NCI-H82 treated with DMSO at 0.1 percent for 48 hours (cell line): ENCODE data around the gene DUSP10.

Experiments used
- DNase-seq: peaks from one replicate; lab custom pipeline; 2025; ENCODE audit not compliant: unreplicated experiment; lab: John Stamatoyannopoulos, UW

Gene DUSP10

DNA sequence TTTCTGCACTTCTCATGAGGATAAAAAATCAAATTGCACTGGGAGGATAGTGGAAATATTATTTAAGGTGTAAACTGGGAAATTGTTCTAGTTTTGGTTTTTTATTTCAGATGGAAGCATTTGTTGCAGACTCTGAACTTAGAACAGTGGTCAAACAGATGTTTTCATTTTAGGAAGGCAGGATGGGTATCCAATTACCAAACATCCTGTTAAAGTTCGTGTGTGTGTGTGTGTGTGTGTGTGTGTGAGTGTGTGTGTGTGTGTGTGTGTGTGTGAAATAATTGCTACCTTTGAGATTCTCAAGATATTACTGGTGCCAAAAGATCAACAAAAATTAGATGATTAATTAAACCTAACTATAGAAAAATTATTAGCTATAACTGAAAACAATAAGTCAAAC lies 24.3 kb upstream of the DUSP10 start:
- DNase-seq, result no peak

DNA sequence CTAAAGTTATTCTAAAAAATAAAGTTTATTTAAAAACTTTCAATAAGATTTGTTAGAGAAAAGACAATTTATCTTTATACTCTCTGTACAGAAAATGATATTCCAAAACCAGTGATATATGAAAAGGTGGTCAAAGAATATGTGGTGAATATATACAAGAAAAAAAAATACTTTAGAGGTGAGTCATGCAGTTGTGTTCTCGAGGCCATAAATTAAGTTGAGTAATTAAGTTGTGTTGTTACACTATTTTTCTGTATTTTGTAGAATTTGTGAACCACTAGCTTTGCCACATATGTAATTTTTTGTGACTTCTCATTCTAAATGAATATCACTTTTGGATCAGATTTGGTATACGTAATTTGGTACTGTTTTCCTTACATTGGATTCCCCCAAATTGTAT lies 23.6 kb upstream of the DUSP10 start:
- DNase-seq, result no peak

DNA sequence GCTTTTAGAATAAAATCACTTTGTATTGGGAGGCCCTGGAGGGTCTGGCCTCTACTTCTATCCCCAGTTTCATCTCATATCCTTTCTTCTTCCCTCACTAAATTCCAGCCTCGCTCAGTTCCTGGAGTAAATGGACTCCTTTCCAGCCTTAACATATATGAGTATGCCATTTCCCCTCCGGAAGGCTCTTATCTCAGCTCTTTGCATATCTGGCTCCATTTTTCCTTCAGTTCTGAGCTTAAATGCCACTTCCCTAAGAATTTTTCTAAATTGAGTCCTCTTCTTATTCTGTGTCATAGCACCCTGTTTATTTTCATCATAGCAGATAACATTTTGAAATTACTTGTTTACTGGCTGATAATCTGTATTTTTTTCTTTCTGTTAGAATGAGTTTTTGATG lies 20.2 kb upstream of the DUSP10 start:
- DNase-seq, result no peak

DNA sequence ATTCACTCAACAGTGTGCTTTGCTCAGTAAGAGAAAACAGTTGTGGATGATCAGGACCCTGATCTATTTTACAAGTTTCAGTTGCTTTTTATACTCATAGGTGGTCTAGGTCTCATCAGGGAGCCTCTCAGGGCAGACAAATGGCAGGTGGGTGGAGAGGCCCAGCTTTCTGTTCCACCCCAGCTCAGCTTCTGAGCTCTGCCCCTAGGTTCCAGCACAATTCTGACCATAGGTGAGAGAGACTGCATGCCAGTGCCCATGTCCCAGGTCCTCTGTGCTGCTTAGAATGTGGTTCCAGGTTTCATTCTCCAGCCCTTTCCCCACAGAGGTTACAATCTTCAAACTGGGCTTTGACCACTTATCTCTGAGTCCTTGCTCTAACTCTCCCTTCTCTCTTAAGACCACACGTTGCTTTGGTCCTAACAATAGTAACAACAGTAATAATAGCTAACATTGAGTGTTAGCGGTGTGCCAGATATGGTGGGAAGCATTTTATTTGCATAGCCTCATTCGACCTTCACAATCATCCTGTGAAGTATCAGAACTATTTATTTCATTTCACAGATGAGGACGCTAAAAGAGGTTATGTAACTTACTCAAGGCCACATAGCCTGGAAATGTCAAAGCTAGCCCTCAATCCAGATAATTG lies 19.6 kb upstream of the DUSP10 start:
- no peak for DNase-seq

DNA sequence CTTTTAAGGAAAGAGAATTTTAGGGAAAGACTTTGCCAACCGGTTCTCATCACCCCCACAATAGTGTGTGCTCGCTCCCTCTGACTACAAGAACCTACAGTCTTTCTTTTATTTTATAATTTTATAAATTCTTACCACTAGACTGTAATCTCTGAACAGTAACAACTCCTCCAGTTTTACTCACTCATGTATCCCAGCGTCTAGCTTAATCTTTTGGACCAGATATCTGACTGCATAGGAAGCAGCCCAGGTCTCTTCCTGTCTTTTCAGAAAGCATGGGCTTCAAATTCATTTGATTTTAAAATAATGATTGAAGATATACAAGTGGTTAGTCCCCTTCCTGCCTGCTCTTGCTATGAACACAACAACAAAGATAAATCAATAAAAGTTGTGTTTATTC lies 19.0 kb upstream of the DUSP10 start:
- DNase-seq, result no peak

DNA sequence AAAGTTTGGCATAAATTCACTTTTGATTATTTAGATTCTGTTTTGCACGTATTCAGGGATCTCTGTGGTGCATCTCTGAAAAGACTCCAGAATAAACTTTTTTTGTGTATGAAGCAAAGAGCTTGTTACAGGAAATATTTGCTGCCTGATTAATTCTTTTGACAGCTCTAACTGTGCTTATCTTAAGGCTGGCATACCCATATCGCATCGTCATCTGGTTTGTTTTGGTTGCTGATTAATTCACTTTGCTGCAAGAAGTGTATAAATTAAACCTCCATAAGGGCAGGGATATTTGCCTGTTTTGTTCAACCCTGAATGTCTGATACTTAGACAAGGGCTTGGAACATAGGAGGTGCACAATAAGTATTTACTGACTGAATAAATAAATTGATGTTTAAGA lies 17.5 kb upstream of the DUSP10 start:
- DNase-seq, result no peak

DNA sequence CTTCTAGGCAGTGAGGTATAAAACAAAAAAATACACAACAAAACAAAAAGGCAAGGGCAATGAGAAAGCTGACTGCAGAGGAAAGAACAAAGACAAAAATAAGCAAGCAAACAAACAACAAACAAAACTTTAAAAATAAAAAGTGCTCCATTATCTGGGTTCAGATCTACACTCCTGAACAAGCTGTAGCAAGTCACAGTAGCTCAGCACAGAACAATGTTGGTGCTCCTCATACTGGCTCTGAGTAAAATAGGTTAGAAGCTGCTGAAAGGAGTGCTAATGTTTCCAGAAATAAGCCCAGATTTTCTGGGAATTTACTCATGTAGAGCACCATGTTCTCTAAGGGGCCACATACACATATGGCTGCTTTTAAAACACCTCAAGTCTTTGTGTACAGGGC lies 16.6 kb upstream of the DUSP10 start:
- DNase-seq, result no peak

DNA sequence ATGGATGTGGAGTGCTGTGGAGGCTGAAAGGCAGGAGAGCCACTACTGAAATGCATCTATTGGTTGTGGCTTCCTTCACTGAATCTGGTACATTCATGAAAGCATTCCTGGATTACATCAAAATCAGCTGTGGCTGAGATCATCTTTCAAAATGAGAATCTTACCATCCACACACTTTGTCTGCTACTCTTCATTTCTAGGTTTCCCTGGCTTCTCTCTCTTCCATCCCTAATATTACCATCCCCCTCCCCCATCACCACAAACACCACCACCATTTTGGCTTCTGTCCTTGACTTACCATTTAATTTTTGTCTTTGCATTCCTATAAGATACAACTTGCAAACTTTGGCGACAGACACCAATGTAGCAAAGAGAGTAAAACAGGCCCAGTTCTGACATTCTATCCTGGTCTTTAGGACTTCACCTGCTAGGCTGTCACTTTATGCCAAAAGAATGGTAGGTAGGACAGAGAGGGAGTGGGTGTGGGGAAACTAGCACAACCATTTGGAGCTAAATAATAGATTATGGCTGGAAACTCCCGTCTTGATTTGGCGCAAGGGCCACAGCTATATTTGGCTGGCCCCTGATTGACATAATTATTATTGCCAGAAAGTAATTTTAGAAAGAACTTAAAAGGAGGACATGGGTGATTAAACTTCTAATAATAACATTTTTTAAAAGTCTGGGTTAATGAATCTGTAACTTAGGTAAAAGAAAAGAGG lies 15.1 kb upstream of the DUSP10 start:
- no peak for DNase-seq

DNA sequence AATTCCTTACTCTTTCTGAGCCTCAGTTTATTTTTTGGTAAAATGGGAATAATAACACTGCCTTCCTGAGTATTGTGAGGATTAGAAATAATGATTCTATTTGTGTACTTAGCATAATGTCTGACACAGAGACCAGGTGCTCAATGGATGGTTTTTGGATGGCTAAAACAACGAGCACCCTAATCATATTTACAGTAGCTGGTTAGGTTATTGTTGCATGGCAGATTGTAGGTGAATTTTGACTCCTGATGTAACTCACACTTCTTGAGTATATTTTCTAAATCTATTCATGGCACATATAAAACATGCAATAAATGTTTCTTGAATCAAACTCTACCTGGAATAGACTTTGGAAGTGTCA lies 11.9 kb upstream of the DUSP10 start:
- DNase-seq, result no peak

DNA sequence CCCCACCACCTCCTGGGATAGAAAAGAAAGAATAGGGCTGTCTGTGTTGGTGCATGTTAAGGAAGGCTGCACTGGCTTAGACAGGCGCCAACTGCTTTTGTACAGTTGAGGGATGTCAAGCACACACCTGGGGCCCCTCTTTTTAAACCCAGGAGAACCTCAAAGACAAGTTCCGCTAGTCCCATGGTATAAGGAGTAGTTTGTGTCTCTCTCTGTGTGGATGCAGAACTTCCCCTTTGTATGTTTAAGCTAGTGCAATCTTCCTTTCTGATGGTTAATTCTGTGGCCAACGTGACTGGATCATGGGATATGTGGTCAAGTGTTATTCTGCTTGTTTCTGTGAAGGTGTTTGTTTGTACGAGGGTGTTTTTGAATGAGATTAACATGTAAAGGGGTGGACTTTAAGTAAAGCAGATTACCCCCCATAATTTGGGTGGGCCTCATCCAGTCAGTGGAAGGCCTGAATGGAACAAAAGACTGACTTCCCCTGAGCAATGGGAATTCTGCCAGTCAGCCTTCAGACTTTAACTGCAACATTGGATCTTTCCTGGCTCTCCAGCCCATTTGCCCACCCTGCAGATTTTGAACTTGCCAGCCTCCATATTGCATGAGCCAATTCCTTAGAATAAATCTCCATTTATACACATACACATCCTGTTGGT lies 9.5 kb upstream of the DUSP10 start:
- DNase-seq, result no peak

DNA sequence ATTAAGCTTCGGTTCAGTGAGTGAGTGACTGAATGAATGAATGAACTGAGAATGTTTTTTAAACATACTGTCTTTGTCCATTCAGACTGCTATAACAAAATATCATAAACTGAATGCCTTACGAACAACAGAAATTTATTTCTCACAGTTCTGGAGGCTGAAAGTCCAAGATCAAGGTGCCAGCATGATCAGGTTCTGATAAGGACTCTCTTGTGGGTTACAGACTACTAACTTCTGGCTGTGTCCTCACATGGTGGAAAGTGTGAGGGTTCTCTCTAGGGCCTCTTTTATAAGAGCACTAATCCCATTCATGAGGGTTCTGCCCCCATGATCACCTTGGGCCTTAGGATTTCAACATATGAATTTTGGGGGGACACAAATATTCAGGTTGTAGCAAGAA lies 7.1 kb upstream of the DUSP10 start:
- DNase-seq, result no peak

DNA sequence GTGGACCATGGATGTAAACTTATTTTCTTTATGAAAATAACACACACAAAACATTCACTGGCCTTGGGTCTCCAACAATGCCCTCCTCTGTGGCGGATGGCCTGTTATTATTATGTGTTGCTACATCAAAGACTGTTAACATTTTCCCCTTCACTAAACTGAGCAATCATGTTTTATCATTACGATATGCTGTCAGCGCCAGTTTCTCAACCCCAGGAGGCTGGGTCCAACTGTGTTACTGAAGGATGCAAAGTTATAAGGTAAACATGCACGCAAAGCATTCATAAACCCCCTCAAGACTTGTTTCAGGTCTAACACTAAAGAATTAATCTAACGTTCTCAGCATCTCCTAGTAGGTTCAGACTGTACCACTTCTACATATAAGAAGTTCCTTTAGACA lies 6.0 kb upstream of the DUSP10 start:
- DNase-seq, result peak; percentile 79

DNA sequence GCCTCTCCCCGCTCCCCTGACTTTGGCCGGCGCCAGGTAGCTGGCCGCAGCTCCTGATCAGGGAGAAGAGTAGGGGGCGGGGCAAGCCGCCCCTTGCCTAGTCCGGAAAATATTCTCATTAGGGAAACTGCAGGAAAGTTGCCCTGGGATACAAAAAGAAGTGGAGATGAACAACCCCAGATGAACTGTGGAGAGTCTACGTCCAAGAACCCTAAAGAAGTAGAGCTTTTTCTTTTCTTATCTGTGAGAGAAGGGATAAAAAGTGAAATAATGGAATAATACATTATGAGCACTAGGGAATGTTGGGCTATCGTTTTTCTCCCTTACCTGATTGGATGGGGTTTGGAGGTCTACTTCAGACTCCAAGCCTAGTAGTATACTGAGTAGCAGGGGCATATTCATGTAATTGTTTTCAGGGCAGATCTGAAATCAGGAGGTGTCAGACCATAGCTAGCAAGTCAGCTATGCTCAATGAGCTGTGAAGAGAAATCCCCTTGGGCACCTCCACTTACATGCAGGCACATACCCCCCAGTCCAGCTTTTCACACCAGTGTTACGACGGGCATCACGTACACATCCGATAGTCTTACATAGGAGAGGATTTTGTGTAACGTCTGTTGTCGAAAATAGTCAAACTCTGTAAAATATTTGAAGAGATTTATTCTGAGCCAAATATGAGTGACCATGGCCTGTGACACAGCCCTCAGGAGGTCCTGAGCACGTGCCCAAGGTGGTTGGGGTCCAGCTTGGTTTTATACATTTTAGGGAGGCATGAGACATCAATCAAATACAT lies 1.7 kb upstream of the DUSP10 start:
- peak; percentile 51 for DNase-seq

DNA sequence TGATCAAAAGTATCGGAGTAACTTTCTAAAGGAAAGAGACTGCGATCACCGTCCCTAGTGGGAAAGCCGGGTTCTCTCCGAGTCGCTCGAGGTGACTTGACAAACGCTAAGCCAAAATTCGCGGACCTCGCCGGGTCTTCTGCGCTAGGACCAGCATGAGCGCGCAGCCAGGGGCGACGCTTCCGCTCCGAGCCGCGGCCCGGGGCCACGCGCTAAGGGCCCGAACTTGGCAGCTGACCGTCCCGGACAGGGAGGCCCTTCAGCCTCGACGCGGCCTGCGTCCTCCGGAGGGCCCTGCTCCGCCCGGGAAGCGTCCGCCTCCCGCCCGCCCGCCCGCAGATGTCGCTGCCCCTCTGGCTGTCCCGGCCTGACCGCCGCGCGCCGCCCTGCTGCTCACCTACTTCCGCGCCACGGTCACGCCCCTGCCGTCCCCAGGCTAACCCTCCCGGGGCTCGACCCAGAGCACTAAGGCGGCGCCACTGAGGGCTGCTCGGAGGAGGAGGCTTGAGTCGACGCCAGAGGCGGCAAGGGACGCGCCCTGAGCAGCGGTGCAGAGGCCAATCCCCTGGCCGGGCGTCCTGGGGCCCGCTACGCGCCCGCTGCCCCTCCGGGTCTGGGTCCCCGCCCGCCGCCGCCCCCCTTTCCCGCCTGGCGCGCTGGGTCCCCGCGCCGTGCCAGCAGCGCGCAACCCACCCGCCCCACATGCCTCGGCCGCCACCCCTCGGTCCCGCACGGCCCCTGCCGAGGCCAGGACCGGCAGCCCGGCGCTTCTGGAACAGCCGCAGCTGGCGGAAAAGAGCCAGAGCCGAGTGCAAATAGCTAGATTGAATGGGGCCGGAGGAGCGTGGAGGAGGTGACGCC lies 896 bp upstream of the DUSP10 start:
- peak; percentile 66 for DNase-seq

DNA sequence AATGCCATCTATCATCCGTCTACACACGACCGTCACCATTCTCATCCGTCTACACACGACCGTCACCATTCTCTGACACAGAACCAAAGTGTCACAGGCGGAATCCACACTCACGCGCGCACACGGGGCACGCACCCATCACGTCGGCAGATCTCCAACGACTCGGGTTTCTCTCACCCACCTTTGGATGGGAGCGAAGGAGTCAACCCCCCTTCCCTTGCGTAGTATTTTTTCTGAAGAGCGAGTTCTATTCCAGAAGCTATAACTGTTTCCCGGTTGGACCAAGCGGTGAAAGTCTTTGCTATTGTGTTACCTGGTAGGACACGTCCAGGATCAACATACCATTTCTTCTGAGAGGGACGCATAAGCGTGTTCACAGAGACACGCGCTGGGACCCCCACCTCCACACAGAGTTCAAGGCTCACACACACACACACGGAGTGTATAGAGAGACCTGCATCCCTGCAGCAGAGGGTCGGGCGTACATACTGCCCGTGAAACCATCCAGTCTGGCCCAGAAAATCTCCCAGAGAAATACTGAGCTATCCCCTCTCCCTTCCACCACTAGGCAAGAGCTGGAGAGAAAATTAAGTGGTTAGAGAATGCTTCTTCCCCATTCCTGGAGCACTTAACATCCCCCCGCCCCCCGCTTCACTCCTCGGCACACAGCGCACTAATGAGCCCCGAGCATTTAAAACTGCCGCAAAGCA lies 741 bp downstream of the DUSP10 start:
- no peak for DNase-seq

DNA sequence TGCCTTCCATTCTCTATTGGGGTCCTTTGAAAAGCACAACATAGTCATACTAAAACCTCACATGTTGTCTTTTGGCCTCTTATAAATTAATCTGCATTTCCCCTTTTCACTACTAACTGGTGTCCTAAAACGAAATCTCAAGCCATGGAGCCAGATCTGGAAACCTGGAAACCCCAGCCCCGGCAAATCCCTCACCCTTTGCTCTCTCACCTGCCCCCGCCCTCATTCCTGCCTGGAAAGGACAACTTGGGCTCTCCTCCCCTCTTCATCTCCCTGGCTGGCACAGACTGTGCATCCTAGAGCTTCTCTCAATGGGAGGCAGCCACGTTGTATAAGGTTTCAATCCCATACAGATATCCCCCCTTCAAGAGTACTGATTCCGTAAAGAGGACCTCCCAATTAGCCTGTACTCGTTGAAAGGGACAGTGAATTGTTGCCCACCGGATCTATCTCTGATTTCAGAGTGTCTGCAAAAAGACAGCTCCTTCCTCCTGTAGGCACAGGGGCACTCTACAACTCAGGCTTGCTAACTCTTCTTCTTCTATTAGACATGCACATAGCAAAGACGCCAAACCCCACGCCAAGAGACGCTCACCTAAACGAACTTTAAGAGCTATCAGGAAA lies 1.4 kb downstream of the DUSP10 start:
- DNase-seq, result no peak

DNA sequence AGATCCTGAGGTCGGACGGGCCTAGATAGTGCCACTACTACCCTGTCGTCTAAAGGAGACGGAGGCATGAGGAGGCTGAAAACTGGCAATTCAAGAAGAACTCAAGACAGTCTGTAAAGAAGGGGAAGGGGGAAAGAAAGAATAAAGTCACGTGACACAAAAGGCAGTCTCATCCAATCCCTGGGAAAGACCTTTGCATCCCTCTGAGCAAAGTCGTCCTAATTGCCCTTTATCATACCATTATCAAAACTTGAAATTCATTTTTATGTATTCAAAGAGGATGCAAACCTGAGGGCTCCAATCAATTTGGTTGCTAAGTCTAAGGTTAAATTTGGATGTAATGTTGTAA lies 2.2 kb downstream of the DUSP10 start:
- DNase-seq, result no peak

DNA sequence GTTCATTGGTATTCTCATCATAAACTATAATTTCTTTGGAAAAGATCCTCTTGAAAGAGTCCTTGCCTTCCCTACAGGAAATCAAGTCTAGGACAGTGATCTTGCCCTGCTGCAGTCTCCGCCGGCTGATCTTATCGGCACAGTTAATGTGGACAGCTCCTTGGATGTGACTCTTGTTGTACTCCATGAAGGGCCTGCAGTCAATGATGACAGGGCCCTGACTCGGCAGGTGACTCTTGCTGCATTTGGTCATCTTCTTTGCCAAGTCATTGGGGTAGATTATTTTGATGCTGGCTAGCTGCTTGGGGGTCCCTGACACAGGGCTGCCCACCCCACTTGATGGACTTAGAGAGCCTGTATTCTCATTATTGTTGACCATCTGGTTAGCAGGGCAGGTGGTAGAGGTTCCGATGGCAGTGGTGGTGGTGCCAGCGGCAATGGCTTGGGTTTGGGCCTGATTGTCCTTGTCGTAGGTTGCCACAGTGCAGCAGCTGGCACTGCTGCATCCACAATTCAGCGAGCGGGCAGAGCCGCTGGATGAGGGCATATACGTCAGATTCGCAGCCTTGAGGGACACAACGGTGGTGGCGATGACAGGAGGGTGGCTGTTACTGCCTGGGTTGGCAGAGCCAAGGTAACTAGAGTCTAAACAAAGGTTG lies 2.7 kb downstream of the DUSP10 start:
- DNase-seq, result no peak

DNA sequence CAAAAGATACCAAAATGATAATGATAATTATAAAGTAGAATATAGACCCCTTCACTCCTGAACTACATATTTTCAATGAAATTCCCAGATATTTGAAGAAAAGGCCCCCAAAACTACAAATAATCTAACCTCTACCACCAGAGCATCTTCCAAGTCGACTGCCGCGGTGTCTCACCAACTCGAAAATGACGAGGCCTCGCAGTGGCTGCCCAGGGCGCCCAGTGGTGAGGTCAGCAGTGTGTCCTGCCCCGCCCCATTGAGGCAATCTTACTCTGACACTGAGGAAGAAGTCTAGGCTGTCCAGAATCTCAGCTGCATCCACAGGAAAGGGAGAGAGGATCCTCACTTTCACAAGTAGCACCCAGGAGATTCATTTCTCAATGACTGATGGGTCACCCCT lies 5.2 kb downstream of the DUSP10 start:
- no peak for DNase-seq
